H1 (cell line): Measurements from ENCODE around the gene CNTD1. TPM values are rescaled to one million over a fixed set of nuclear protein-coding genes. Genes with fewer than 3 reads are reported as not detected.

ENCODE experiments used
- CTCF ChIA-PET: fragments of 300-600 bp; sonication (Branson Sonifier 250); formaldehyde crosslinking; loops from one replicate; lab custom pipeline; 2021; ENCODE audit not compliant: partially characterized antibody; lab: Charles Lee
- POLR2A ChIA-PET: fragments of 300-600 bp; sonication (Branson Sonifier 250); formaldehyde crosslinking; loops from one replicate; lab custom pipeline; 2021; ENCODE audit warnings: inconsistent platforms; ENCODE audit not compliant: partially characterized antibody; lab: Charles Lee
- DNase-seq, 2 experiments: peaks; one replicate each; pipeline versions ENCODE4 v3.0.0 to v3.0.0-alpha.2; 2010 to 2022; ENCODE audit warnings: low spot score in 2 of 2, low read depth in 1 of 2, mixed read lengths in 1 of 2
- FAIRE-seq: peaks from 2 replicates; lab custom pipeline; 2011; peaks lifted over from hg19 to GRCh38; lab: Jason Lieb, UNC
- H2AFZ ChIP-seq: 2 replicates; pipeline ENCODE4 v1.8.1; 2012; ENCODE audit warnings: low read length, inconsistent platforms
- H2AK5ac ChIP-seq: 2 replicates; pipeline ENCODE4 v1.6.1; 2013; ENCODE audit warnings: low read depth, low read length
- H2BK120ac ChIP-seq: replicated peaks from 2 replicates; pipeline ENCODE3; 2013; ENCODE audit warnings: low read depth, low read length, inconsistent platforms
- H2BK12ac ChIP-seq: 2 replicates; pipeline ENCODE4 v1.6.1; 2013; ENCODE audit warnings: low read depth, low read length
- H2BK15ac ChIP-seq: 2 replicates; pipeline ENCODE4 v1.6.1; 2013; ENCODE audit warnings: low read length
- H2BK20ac ChIP-seq: 2 replicates; pipeline ENCODE4 v1.6.1; 2013; ENCODE audit warnings: low read length
- H2BK5ac ChIP-seq: 2 replicates; pipeline ENCODE4 v1.6.1; 2013; ENCODE audit warnings: low read depth, low read length
- H3K14ac ChIP-seq: 2 replicates; pipeline ENCODE4 v1.6.1; 2013; ENCODE audit warnings: inconsistent platforms; ENCODE audit not compliant: insufficient read length
- H3K18ac ChIP-seq: 2 replicates; pipeline ENCODE4 v1.6.1; 2013; ENCODE audit warnings: low read length; ENCODE audit errors: extremely low read depth
- H3K23ac ChIP-seq: 2 replicates; pipeline ENCODE4 v1.6.1; 2013; ENCODE audit warnings: inconsistent platforms; ENCODE audit not compliant: insufficient read length
- H3K23me2 ChIP-seq: 2 replicates; pipeline ENCODE4 v1.6.1; 2013; ENCODE audit warnings: low read depth, low read length
- H3K27ac ChIP-seq: 2 replicates; pipeline ENCODE4 v1.6.1; 2011; ENCODE audit warnings: low read depth, low read length, inconsistent platforms
- H3K27me3 ChIP-seq, 4 experiments: replicated peaks in 1 of 4; 1 replicate in 1 of 4; 2 replicates in 3 of 4; pipeline versions ENCODE4 v1.6.1 to v1.8.1; 2011 to 2013; ENCODE audit warnings: low read length in 3 of 4, mild to moderate bottlenecking in 3 of 4, inconsistent platforms in 2 of 4, mixed read lengths in 2 of 4, moderate library complexity in 1 of 4; ENCODE audit not compliant: control insufficient read depth in 3 of 4, insufficient read depth in 3 of 4; ENCODE audit errors: extremely low read depth in 1 of 4
- H3K36me3 ChIP-seq, 4 experiments: 2 replicates each; pipeline versions ENCODE4 v1.6.1 to v1.8.1; 2011 to 2013; ENCODE audit warnings: mild to moderate bottlenecking in 4 of 4, low read length in 3 of 4, moderate library complexity in 2 of 4, control low read depth in 1 of 4, inconsistent platforms in 1 of 4; ENCODE audit not compliant: insufficient read depth in 4 of 4, control insufficient read depth in 2 of 4
- H3K4ac ChIP-seq: replicated peaks from 2 replicates; pipeline ENCODE3; 2013; ENCODE audit warnings: low read length, low read depth, mixed read lengths, inconsistent platforms; ENCODE audit not compliant: insufficient read length
- H3K4me1 ChIP-seq, 4 experiments: replicated peaks in 1 of 4; 1 replicate in 1 of 4; 2 replicates in 3 of 4; pipeline versions ENCODE4 v1.6.1 to v1.8.1; 2011 to 2013; ENCODE audit warnings: low read length in 3 of 4, inconsistent platforms in 2 of 4, mixed read lengths in 1 of 4; ENCODE audit not compliant: insufficient read depth in 4 of 4, control insufficient read depth in 3 of 4
- H3K4me2 ChIP-seq, 2 experiments: 2 replicates each; pipeline versions ENCODE4 v1.6.1 to v1.8.1; 2011 to 2013; ENCODE audit warnings: low read depth in 2 of 2, low read length in 2 of 2, control low read depth in 1 of 2, inconsistent platforms in 1 of 2, mild to moderate bottlenecking in 1 of 2; ENCODE audit not compliant: insufficient read depth in 1 of 2
- H3K4me3 ChIP-seq, 4 experiments: fragments of 200-600, 300-600 bp in 1 of 4; sonication (generic), shearing (Covaris generic), sonication (Bioruptor Twin) in 1 of 4; 2 replicates each; pipeline versions ENCODE4 v1.5.1 to v1.8.1; 2011 to 2016; ENCODE audit warnings: low read length in 4 of 4, low read depth in 3 of 4, control low read depth in 2 of 4, inconsistent platforms in 2 of 4, mild to moderate bottlenecking in 2 of 4, mixed read lengths in 1 of 4, moderate library complexity in 1 of 4; ENCODE audit not compliant: insufficient read depth in 2 of 4; ENCODE audit errors: extremely low read depth in 1 of 4
- H3K56ac ChIP-seq: replicated peaks from 2 replicates; pipeline ENCODE3; 2013; ENCODE audit warnings: low read depth, mild to moderate bottlenecking, mixed read lengths, low read length, inconsistent platforms; ENCODE audit not compliant: insufficient read length
- H3K79me1 ChIP-seq: 2 replicates; pipeline ENCODE4 v1.6.1; 2013; ENCODE audit warnings: low read depth, low read length, control low read depth
- H3K79me2 ChIP-seq, 2 experiments: 2 replicates each; pipeline versions ENCODE4 v1.6.1 to v1.8.1; 2012 to 2013; ENCODE audit warnings: low read length in 2 of 2, mild to moderate bottlenecking in 2 of 2, inconsistent platforms in 1 of 2; ENCODE audit not compliant: insufficient read depth in 2 of 2, control insufficient read depth in 1 of 2
- H3K9ac ChIP-seq, 4 experiments: replicated peaks in 1 of 4; 1 replicate in 1 of 4; 2 replicates in 3 of 4; pipeline versions ENCODE4 v1.6.1 to v1.8.1; 2011 to 2013; ENCODE audit warnings: low read depth in 3 of 4, low read length in 3 of 4, control low read depth in 2 of 4, mild to moderate bottlenecking in 2 of 4, moderate library complexity in 2 of 4, inconsistent platforms in 1 of 4; ENCODE audit errors: extremely low read depth in 1 of 4
- H3K9me3 ChIP-seq, 2 experiments: 2 replicates each; pipeline versions ENCODE4 v1.6.1 to v1.8.1; 2012 to 2013; ENCODE audit warnings: mild to moderate bottlenecking in 2 of 2, moderate library complexity in 2 of 2, control low read depth in 1 of 2, inconsistent platforms in 1 of 2, low read depth in 1 of 2, low read length in 1 of 2, mixed read lengths in 1 of 2; ENCODE audit not compliant: insufficient read depth in 2 of 2
- H4K20me1 ChIP-seq, 2 experiments: replicated peaks in 1 of 2; 2 replicates each; pipeline versions ENCODE3 to v1.8.1; 2011 to 2013; ENCODE audit warnings: inconsistent platforms in 2 of 2, low read length in 2 of 2, mild to moderate bottlenecking in 1 of 2; ENCODE audit not compliant: insufficient read depth in 2 of 2, control insufficient read depth in 1 of 2
- H4K5ac ChIP-seq: 2 replicates; pipeline ENCODE4 v1.6.1; 2013; ENCODE audit warnings: low read length, low read depth, mixed read lengths, inconsistent platforms; ENCODE audit not compliant: insufficient read length
- H4K8ac ChIP-seq: 2 replicates; pipeline ENCODE4 v1.8.0; 2013; ENCODE audit warnings: mild to moderate bottlenecking, moderate library complexity, low read length, inconsistent platforms; ENCODE audit not compliant: insufficient read depth; ENCODE audit errors: extremely low read depth
- H4K91ac ChIP-seq: replicated peaks from 2 replicates; pipeline ENCODE3; 2013; ENCODE audit warnings: low read length, mixed read lengths, inconsistent platforms; ENCODE audit not compliant: insufficient read length
- CHD1 ChIP-seq: IDR thresholded peaks from 2 replicates; pipeline ENCODE4 v1.6.1; 2012; ENCODE audit warnings: low read depth, low read length, improper control_type of control experiment
- EP300 ChIP-seq, 2 experiments: IDR thresholded peaks; 1 replicate in 1 of 2; 2 replicates in 1 of 2; pipeline ENCODE4 v1.6.1; 2011 to 2012; ENCODE audit warnings: low read depth in 2 of 2, low read length in 2 of 2, mild to moderate bottlenecking in 2 of 2, borderline replicate concordance in 1 of 2, inconsistent platforms in 1 of 2, moderate library complexity in 1 of 2
- WGBS, 2 experiments: shearing (Covaris generic) in 1 of 2; methylation state at CpG; one replicate each; pipeline versions ENCODE4 v1.1.6 to v1.1.7; 2013 to 2015; ENCODE audit warnings: low lambda C conversion rate in 2 of 2, mixed read lengths in 2 of 2, inconsistent platforms in 1 of 2, low coverage in 1 of 2, missing lambda C conversion rate in 1 of 2; ENCODE audit not compliant: insufficient replicate concordance in 2 of 2, insufficient coverage in 1 of 2, insufficient read length in 1 of 2; ENCODE audit errors: extremely low coverage in 1 of 2, missing lambda C conversion rate in 1 of 2; 5-methylcytosine and 5-hydroxymethylcytosine counted together
- polyA plus RNA-seq, 7 experiments: library from polyadenylated mRNA; depleted of rRNA in 3 of 7; stranded (reverse) in 5 of 7; unstranded in 2 of 7; fragments of >200 nt in 5 of 7; fragments of 200-250 nt in 2 of 7; gene quantifications; 1 replicate in 5 of 7; 2 replicates in 1 of 7; 4 replicates in 1 of 7; pipeline versions ENCODE4 v1.2.1 to v1.2.3, GENCODE V29; 2011 to 2013; ENCODE audit warnings: missing spikeins in 2 of 7, mixed read lengths in 2 of 7
- total RNA-seq: library from RNA; stranded (reverse); fragmentation: NEBNext Ultra II Directional; extraction: Animal tissue kit (Norgen Biotek cat#: 25700); gene quantifications from 2 replicates; pipeline ENCODE4 v1.2.1, GENCODE V29; 2021

The CNTD1 gene
- total and polyA plus RNA-seq, 2 of the 8 experiments (the other 6 are each of a cell fraction or from before 2014, with no cell fraction given): not detected

- H3K18ac ChIP-seq: no peak overlapping the region
- no peak overlapping the region for H3K9ac ChIP-seq
- H3K23ac ChIP-seq: no peak overlapping the region
- no peaks in the 10 kb centered on the region for H4K20me1 ChIP-seq
- ChIA-PET CTCF (interaction anchor here (0.9 to 1.6 kb wide), 4 partner anchors 10 to 35 kb away, joined by 3 to 7 read pairs (median 4); no protein-coding TSS in a partner anchor), POLR2A (interaction anchor here (1.8 kb wide), 1 partner anchor 9 kb away, joined by 6 read pairs; no protein-coding TSS in a partner anchor)
- H3K4me3 ChIP-seq: no peak overlapping the region
- no peak overlapping the region for H3K4me2 ChIP-seq
- peaks cover 9% of the 10 kb centered on the region for H3K23me2 ChIP-seq
- no peak overlapping the region for H4K8ac ChIP-seq
- no peak overlapping the region for H4K91ac ChIP-seq
- H2AK5ac ChIP-seq: no peak overlapping the region; the same call in none of the 2 replicates
- H2BK120ac ChIP-seq: no peak overlapping the region
- FAIRE-seq (no peak), DNase-seq (no peak)
- H2BK5ac ChIP-seq: no peak overlapping the region
- H3K4me1 ChIP-seq: peaks cover 0 to 13% (median 7%) of the 10 kb centered on the region in 4 experiments; a peak in 6 of 7 replicates
- H3K27me3 ChIP-seq: peaks cover 6 to 26% (median 19%) of the 10 kb centered on the region in 4 experiments
- TF ChIP-seq CHD1 (no peak), EP300 (IDR thresholded peaks at IDR 0.05; ENCODE audit: borderline replicate concordance in 1 of 2, low read depth in 2 of 2, low read length in 2 of 2) (no peak)
- H2BK15ac ChIP-seq: no peak overlapping the region
- H3K9me3 ChIP-seq: no peaks in the 10 kb centered on the region
- H3K27ac ChIP-seq: no peak overlapping the region
- WGBS, 2 experiments: 92% methylated on average over 49 of the region's 52 CpGs; no CpG with 5 or more reads in 1 of the 2 experiments
- no peak overlapping the region for H3K14ac ChIP-seq
- no peaks in the 10 kb centered on the region for H3K36me3 ChIP-seq
- no peaks in the 10 kb centered on the region for H3K79me1 ChIP-seq
- H3K4ac ChIP-seq: no peak overlapping the region
- H2AFZ ChIP-seq: no peak overlapping the region
- no peaks in the 10 kb centered on the region for H3K79me2 ChIP-seq
- no peak overlapping the region for H4K5ac ChIP-seq
- no peak overlapping the region for H2BK20ac ChIP-seq
- H2BK12ac ChIP-seq: no peak overlapping the region; the same call in 1 of the 2 replicates
- no peak overlapping the region for H3K56ac ChIP-seq
These were observed 13.7 kb upstream of the CNTD1 start for GRCh38 chr17:42784811-42785592.
